Measurements from ENCODE around the gene LRMDA.

Gene LRMDA

DNA sequence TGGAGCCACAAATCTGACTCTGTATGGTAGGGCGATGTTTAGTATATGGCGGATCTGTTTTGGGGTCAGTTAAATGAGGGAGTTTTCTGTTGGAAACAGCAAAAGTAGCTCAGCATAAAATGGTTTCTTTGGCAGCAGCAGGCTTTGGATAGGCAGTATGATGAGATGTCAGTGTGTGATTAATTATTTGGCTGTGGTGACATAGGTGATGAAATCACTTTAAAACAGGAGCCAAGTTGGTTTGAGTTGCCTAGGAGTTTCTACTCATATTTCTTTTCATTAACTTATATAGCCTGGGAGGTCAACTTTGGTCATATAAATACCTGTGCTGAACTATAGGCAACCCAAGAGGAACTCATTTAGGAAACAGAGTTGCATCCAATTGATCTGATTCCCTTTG is 291.2 kb downstream of the LRMDA start:
- POLR2A ChIA-PET = no interaction called here
- Histone ChIP-seq H3K27ac (ENCODE audit: extremely low read depth, low read depth, low read length) (no peak overlapping the region), H3K9me3 (ENCODE audit: control insufficient read depth, insufficient read depth, low read depth, low read length) (no peaks in the 10 kb centered on the region), H3K4me1 (ENCODE audit: control insufficient read depth, insufficient read depth, low read length) (no peaks in the 10 kb centered on the region), H3K4me3 (ENCODE audit: low read depth, low read length) (no peak overlapping the region), H3K36me3 (ENCODE audit: control insufficient read depth in 2 of 2, insufficient read depth in 1 of 2, low read length in 2 of 2) (no peaks in the 10 kb centered on the region)
- TF ChIP-seq ZNF433 (tag by site-specific recombination; IDR thresholded peaks at IDR 0.05; ENCODE audit: low read depth) (no peak), OVOL3 (tag by site-specific recombination; IDR thresholded peaks at IDR 0.05) (no peak)
- CTCF ChIA-PET = no interaction called here

DNA sequence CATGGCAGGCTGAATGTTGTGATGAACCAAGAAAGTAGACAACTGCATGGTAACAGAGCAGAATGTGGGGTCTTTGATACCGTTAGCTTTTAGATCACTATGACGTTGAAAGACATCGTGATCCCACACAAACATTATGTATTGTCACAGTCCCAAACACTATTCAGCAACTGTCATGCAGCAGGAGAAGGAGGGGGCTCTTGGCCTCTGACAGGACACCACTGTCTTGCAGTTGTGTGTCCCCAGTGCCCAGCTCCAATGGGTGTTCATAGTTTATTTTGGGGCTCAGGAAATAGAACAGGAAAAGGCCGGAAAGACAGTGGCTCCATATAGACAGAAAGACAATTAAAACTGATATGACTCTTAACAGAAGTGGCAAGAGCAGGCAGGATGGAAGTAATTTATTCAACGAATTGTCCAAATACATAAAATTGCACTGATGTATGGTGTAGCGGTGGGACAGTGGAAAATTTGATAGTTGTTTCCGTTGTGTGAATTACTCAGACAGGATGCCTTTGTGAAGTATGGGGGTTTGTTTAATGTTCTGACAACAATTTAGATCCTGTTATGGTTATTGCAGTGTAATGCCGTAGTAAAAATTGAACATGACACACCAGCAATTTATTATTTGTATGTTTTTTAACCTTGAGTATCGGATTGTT is 292.0 kb downstream of the LRMDA start:
- Histone ChIP-seq H3K4me1 (ENCODE audit: control insufficient read depth, insufficient read depth, low read length) (no peaks in the 10 kb centered on the region), H3K36me3 (ENCODE audit: control insufficient read depth in 2 of 2, insufficient read depth in 1 of 2, low read length in 2 of 2) (no peaks in the 10 kb centered on the region), H3K27ac (ENCODE audit: extremely low read depth, low read depth, low read length) (no peak overlapping the region), H3K4me3 (ENCODE audit: low read depth, low read length) (no peak overlapping the region), H3K9me3 (ENCODE audit: control insufficient read depth, insufficient read depth, low read depth, low read length) (no peaks in the 10 kb centered on the region)
- ChIA-PET POLR2A (no interaction called here), CTCF (no interaction called here)
- TF ChIP-seq, protein P1, sequence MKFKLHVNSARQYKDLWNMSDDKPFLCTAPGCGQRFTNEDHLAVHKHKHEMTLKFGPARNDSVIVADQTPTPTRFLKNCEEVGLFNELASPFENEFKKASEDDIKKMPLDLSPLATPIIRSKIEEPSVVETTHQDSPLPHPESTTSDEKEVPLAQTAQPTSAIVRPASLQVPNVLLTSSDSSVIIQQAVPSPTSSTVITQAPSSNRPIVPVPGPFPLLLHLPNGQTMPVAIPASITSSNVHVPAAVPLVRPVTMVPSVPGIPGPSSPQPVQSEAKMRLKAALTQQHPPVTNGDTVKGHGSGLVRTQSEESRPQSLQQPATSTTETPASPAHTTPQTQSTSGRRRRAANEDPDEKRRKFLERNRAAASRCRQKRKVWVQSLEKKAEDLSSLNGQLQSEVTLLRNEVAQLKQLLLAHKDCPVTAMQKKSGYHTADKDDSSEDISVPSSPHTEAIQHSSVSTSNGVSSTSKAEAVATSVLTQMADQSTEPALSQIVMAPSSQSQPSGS (tag by site-specific recombination; IDR thresholded peaks at IDR 0.05; ENCODE audit: low read depth) = no peak
- TF ChIP-seq, protein P2, sequence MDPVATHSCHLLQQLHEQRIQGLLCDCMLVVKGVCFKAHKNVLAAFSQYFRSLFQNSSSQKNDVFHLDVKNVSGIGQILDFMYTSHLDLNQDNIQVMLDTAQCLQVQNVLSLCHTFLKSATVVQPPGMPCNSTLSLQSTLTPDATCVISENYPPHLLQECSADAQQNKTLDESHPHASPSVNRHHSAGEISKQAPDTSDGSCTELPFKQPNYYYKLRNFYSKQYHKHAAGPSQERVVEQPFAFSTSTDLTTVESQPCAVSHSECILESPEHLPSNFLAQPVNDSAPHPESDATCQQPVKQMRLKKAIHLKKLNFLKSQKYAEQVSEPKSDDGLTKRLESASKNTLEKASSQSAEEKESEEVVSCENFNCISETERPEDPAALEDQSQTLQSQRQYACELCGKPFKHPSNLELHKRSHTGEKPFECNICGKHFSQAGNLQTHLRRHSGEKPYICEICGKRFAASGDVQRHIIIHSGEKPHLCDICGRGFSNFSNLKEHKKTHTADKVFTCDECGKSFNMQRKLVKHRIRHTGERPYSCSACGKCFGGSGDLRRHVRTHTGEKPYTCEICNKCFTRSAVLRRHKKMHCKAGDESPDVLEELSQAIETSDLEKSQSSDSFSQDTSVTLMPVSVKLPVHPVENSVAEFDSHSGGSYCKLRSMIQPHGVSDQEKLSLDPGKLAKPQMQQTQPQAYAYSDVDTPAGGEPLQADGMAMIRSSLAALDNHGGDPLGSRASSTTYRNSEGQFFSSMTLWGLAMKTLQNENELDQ (tag by site-specific recombination; IDR thresholded peaks at IDR 0.05; ENCODE audit: low read depth) = no peak
- TF ChIP-seq KLF7 (tag by site-specific recombination; IDR thresholded peaks at IDR 0.05; ENCODE audit: borderline replicate concordance) = no peak
- no peak for TF ChIP-seq ZNF658 (tag by site-specific recombination; IDR thresholded peaks at IDR 0.05)
- no peak for TF ChIP-seq GLIS2 (tag by site-specific recombination; IDR thresholded peaks at IDR 0.05)
- no peak for TF ChIP-seq KLF9 (tag by site-specific recombination; IDR thresholded peaks at IDR 0.05; ENCODE audit: low read depth)
- no peak for TF ChIP-seq BCL11B (tag by site-specific recombination; IDR thresholded peaks at IDR 0.05; ENCODE audit: low read depth)

DNA sequence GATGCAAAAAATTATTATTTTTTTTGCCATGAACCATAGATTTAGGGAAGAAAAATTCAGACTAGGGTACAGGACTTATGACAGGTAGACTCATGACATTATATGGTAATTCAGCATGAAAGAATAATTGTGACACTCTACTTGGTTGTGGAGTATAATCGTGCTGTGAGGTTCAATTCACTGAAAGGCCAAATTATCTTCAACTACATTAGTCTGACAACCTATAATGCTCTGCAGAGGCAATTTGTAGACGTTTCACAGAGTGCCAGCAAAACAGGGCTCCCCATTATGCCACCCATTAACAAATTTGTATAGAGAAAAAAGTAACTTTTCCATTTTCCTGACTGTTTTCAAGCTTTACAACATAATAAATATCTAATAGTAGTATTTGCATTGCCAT is 292.6 kb downstream of the LRMDA start:
- H3K4me1 ChIP-seq (ENCODE audit: control insufficient read depth, insufficient read depth, low read length) = no peaks in the 10 kb centered on the region
- TF ChIP-seq, protein P3, sequence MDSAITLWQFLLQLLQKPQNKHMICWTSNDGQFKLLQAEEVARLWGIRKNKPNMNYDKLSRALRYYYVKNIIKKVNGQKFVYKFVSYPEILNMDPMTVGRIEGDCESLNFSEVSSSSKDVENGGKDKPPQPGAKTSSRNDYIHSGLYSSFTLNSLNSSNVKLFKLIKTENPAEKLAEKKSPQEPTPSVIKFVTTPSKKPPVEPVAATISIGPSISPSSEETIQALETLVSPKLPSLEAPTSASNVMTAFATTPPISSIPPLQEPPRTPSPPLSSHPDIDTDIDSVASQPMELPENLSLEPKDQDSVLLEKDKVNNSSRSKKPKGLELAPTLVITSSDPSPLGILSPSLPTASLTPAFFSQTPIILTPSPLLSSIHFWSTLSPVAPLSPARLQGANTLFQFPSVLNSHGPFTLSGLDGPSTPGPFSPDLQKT (IDR thresholded peaks at IDR 0.05; ENCODE audit: borderline replicate concordance, low read depth, low read length) = no peak
- TF ChIP-seq, protein P4, sequence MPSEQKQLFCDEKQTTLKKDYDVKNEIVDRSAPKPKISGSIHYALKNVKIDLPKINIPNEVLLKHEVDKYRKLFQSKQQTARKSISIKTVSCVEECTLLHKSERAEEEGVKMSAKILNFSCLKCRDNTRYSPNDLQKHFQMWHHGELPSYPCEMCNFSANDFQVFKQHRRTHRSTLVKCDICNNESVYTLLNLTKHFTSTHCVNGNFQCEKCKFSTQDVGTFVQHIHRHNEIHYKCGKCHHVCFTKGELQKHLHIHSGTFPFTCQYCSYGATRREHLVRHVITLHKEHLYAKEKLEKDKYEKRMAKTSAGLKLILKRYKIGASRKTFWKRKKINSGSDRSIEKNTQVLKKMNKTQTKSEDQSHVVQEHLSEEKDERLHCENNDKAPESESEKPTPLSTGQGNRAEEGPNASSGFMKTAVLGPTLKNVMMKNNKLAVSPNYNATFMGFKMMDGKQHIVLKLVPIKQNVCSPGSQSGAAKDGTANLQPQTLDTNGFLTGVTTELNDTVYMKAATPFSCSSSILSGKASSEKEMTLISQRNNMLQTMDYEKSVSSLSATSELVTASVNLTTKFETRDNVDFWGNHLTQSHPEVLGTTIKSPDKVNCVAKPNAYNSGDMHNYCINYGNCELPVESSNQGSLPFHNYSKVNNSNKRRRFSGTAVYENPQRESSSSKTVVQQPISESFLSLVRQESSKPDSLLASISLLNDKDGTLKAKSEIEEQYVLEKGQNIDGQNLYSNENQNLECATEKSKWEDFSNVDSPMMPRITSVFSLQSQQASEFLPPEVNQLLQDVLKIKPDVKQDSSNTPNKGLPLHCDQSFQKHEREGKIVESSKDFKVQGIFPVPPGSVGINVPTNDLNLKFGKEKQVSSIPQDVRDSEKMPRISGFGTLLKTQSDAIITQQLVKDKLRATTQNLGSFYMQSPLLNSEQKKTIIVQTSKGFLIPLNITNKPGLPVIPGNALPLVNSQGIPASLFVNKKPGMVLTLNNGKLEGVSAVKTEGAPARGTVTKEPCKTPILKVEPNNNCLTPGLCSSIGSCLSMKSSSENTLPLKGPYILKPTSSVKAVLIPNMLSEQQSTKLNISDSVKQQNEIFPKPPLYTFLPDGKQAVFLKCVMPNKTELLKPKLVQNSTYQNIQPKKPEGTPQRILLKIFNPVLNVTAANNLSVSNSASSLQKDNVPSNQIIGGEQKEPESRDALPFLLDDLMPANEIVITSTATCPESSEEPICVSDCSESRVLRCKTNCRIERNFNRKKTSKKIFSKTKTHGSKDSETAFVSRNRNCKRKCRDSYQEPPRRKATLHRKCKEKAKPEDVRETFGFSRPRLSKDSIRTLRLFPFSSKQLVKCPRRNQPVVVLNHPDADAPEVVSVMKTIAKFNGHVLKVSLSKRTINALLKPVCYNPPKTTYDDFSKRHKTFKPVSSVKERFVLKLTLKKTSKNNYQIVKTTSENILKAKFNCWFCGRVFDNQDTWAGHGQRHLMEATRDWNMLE (tag by site-specific recombination; conservative IDR thresholded peaks at IDR 0.05; ENCODE audit: low read depth) = no peak
- TF ChIP-seq, protein P5, sequence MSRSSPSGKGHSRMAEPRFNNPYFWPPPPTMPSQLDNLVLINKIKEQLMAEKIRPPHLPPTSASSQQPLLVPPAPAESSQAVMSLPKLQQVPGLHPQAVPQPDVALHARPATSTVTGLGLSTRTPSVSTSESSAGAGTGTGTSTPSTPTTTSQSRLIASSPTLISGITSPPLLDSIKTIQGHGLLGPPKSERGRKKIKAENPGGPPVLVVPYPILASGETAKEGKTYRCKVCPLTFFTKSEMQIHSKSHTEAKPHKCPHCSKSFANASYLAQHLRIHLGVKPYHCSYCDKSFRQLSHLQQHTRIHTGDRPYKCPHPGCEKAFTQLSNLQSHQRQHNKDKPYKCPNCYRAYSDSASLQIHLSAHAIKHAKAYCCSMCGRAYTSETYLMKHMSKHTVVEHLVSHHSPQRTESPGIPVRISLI (tag by site-specific recombination; IDR thresholded peaks at IDR 0.05) = no peak
- TF ChIP-seq BCL11B (tag by site-specific recombination; IDR thresholded peaks at IDR 0.05; ENCODE audit: low read depth) (no peak), ZFP3 (tag by site-specific recombination; IDR thresholded peaks at IDR 0.05; ENCODE audit: low read depth) (no peak), ZNF112 (tag by site-specific recombination; IDR thresholded peaks at IDR 0.05) (no peak), ZNF19 (tag by site-specific recombination; IDR thresholded peaks at IDR 0.05; ENCODE audit: low read depth) (no peak), ZNF624 (tag by site-specific recombination; IDR thresholded peaks at IDR 0.05) (no peak)
- TF ChIP-seq, protein P6, sequence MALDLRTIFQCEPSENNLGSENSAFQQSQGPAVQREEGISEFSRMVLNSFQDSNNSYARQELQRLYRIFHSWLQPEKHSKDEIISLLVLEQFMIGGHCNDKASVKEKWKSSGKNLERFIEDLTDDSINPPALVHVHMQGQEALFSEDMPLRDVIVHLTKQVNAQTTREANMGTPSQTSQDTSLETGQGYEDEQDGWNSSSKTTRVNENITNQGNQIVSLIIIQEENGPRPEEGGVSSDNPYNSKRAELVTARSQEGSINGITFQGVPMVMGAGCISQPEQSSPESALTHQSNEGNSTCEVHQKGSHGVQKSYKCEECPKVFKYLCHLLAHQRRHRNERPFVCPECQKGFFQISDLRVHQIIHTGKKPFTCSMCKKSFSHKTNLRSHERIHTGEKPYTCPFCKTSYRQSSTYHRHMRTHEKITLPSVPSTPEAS (tag by site-specific recombination; IDR thresholded peaks at IDR 0.05) = no peak
- no peaks in the 10 kb centered on the region for H3K36me3 ChIP-seq (ENCODE audit: control insufficient read depth in 2 of 2, insufficient read depth in 1 of 2, low read length in 2 of 2)
- ChIA-PET CTCF (no interaction called here), POLR2A (no interaction called here)
- H3K9me3 ChIP-seq (ENCODE audit: control insufficient read depth, insufficient read depth, low read depth, low read length) = no peaks in the 10 kb centered on the region
- no peak overlapping the region for H3K4me3 ChIP-seq (ENCODE audit: low read depth, low read length)
- H3K27ac ChIP-seq (ENCODE audit: extremely low read depth, low read depth, low read length) = no peak overlapping the region
